Loucy (cell line): ENCODE results near the gene AHRR.
A peak's percentile ranks its signal among the peaks of the same experiment; 100 is the strongest.

Experiments used
- H2AFZ ChIP-seq: fragments of 200-600 bp; sonication (generic); 2 replicates; pipeline ENCODE4 v1.6.0; 2016; ENCODE audit warnings: antibody characterized with exemption, mild to moderate bottlenecking, low read length, moderate library complexity
- H3F3A ChIP-seq: fragments of 200-600 bp; 2 replicates; pipeline ENCODE4 v1.6.0; 2016; ENCODE audit warnings: antibody characterized with exemption, low read depth, mild to moderate bottlenecking
- H3K27me3 ChIP-seq: fragments of 200-600 bp; sonication (generic); 2 replicates; pipeline ENCODE4 v1.6.1; 2014; ENCODE audit warnings: low read length, mild to moderate bottlenecking; ENCODE audit not compliant: insufficient read depth, poor library complexity, severe bottlenecking
- H3K36me3 ChIP-seq: fragments of 200-600 bp; sonication (generic); 2 replicates; pipeline ENCODE4 v1.6.1; 2016; ENCODE audit warnings: low read length; ENCODE audit not compliant: insufficient read depth
- H3K4me1 ChIP-seq: fragments of 200-600 bp; sonication (generic); 2 replicates; pipeline ENCODE4 v1.5.1; 2014; ENCODE audit warnings: low read length, mild to moderate bottlenecking; ENCODE audit not compliant: insufficient read depth, poor library complexity, severe bottlenecking
- H3K4me2 ChIP-seq: fragments of 200-600 bp; sonication (generic); 2 replicates; pipeline ENCODE4 v1.6.0; 2014; ENCODE audit warnings: antibody characterized with exemption, low read length, low read depth, mild to moderate bottlenecking; ENCODE audit not compliant: poor library complexity, severe bottlenecking
- H3K4me3 ChIP-seq: fragments of 200-600 bp; sonication (generic); 2 replicates; pipeline ENCODE4 v1.5.1; 2014; ENCODE audit warnings: low read length, mild to moderate bottlenecking, mixed read lengths; ENCODE audit not compliant: poor library complexity, severe bottlenecking
- H3K79me2 ChIP-seq: fragments of 200-600 bp; sonication (generic); 2 replicates; pipeline ENCODE4 v1.6.1; 2014; ENCODE audit warnings: low read length; ENCODE audit not compliant: insufficient read depth
- H3K9ac ChIP-seq: fragments of 200-600 bp; sonication (generic); 2 replicates; pipeline ENCODE4 v1.6.0; 2014; ENCODE audit warnings: mild to moderate bottlenecking, low read depth, low read length, moderate library complexity; ENCODE audit not compliant: poor library complexity, severe bottlenecking
- H3K9me2 ChIP-seq: fragments of 200-600 bp; sonication (generic); replicated peaks from 2 replicates; pipeline ENCODE4 v1.6.1; 2016; ENCODE audit warnings: low read depth, low read length, mixed read lengths
- H3K9me3 ChIP-seq: fragments of 200-600 bp; sonication (generic); 2 replicates; pipeline ENCODE4 v1.6.1; 2014; ENCODE audit warnings: mild to moderate bottlenecking, antibody characterized with exemption, low read length, low read depth; ENCODE audit not compliant: insufficient read depth
- H4K20me1 ChIP-seq: fragments of 200-600 bp; sonication (generic); 2 replicates; pipeline ENCODE4 v1.6.0; 2014; ENCODE audit warnings: antibody characterized with exemption, low read length, mild to moderate bottlenecking; ENCODE audit not compliant: insufficient read depth, poor library complexity, severe bottlenecking
- EZH2phosphoT487 ChIP-seq: fragments of 200-600 bp; IDR thresholded peaks from 2 replicates; pipeline ENCODE4 v1.6.1; 2018; ENCODE audit warnings: antibody characterized with exemption, mild to moderate bottlenecking, moderate library complexity, borderline replicate concordance
- TF ChIP-seq, protein P1 (sequence below): fragments of 200-600 bp; sonication (generic); conservative IDR thresholded peaks from 2 replicates; pipeline ENCODE4 v1.5.1; 2014; ENCODE audit warnings: mild to moderate bottlenecking, antibody characterized with exemption, low read length

The AHRR gene

DNA sequence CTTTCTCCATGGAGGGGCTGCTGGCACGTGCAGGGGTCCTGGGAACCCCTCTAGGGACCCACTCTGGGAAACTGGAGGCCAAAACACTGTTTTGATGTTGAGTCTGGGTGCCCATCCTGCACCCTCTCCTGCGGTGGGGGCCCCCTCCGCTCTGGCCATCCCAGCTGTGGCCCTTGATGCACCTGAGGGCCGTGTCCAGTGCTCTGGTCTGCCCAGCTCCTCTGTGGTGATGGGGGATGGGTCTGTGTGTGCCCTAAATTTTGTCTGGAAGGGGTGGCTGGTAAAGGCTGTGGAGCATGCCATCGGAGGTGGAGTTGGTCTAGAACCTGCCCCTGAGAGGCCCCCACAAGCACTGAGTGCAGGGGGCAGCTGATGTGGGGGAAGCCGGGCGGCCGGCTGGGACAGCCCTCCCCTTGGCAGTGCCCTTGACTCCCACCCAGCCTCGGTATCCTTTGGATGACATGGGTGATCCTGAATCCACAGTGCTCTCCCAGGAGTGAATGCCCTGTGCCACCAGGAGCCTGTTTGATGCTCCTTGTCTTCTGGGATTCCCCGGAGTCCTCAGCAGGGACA is 26.3 kb downstream of the AHRR start:
- Histone ChIP-seq H3K27me3 (no peaks in the 10 kb centered on the region), H3K9ac (no peak overlapping the region), H4K20me1 (no peaks in the 10 kb centered on the region)

GRCh38 chr5:348726-349125 is 27.2 kb downstream of the AHRR start:
- H3K9me3 ChIP-seq: no peaks in the 10 kb centered on the region
- no peak overlapping the region for H3K4me2 ChIP-seq
- H3K4me3 ChIP-seq: no peak overlapping the region
- peaks cover 41% of the 10 kb centered on the region for H3K4me1 ChIP-seq
- 0 out of 2 replicates have a peak, but pooled peaks cover 2% of the 10 kb centered on the region for H3F3A ChIP-seq
- no peak overlapping the region for H2AFZ ChIP-seq
- H3K79me2 ChIP-seq: no peaks in the 10 kb centered on the region
- H3K9me2 ChIP-seq: no peaks in the 10 kb centered on the region
- H3K36me3 ChIP-seq: no peaks in the 10 kb centered on the region
- no peak overlapping the region for H3K9ac ChIP-seq
- no peaks in the 10 kb centered on the region for H3K27me3 ChIP-seq
- H4K20me1 ChIP-seq: no peaks in the 10 kb centered on the region
- TF ChIP-seq, protein P1, sequence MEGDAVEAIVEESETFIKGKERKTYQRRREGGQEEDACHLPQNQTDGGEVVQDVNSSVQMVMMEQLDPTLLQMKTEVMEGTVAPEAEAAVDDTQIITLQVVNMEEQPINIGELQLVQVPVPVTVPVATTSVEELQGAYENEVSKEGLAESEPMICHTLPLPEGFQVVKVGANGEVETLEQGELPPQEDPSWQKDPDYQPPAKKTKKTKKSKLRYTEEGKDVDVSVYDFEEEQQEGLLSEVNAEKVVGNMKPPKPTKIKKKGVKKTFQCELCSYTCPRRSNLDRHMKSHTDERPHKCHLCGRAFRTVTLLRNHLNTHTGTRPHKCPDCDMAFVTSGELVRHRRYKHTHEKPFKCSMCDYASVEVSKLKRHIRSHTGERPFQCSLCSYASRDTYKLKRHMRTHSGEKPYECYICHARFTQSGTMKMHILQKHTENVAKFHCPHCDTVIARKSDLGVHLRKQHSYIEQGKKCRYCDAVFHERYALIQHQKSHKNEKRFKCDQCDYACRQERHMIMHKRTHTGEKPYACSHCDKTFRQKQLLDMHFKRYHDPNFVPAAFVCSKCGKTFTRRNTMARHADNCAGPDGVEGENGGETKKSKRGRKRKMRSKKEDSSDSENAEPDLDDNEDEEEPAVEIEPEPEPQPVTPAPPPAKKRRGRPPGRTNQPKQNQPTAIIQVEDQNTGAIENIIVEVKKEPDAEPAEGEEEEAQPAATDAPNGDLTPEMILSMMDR: no peak
- no peak for TF ChIP-seq EZH2phosphoT487

More for the DNA sequence above, 26.3 kb downstream of the AHRR start:
- Histone ChIP-seq H3K4me2 (no peak overlapping the region), H3K79me2 (no peaks in the 10 kb centered on the region), H3F3A (0 out of 2 replicates have a peak, but pooled peaks cover 2% of the 10 kb centered on the region), H2AFZ (no peak overlapping the region), H3K36me3 (no peaks in the 10 kb centered on the region), H3K4me3 (no peak overlapping the region), H3K9me2 (no peaks in the 10 kb centered on the region), H3K4me1 (peaks cover 33% of the 10 kb centered on the region), H3K9me3 (no peaks in the 10 kb centered on the region)
- TF ChIP-seq, protein P1: no peak
- no peak for TF ChIP-seq EZH2phosphoT487

DNA sequence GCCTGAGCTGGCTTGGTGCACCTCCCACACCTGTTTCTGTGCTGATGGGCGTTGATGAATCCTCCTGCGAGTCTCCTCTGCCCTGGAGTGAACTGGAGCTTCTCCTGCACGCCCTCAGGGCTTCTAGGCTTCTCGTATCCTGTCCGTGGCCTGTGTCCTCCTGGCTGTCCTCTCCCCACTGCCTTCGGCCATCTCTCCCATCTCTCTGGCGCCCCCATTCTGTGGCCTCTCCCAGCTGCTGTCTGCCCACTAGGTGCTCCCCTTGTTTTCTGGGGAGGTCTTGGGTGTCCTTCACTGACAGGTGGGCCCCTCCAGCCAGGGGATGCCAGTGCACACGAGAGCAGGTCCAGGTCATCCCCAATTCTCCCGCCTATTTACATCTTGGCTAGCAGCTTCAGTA is 28.8 kb downstream of the AHRR start:
- H3K9me2 ChIP-seq: no peaks in the 10 kb centered on the region
- no peak overlapping the region for H3K9ac ChIP-seq
- no peaks in the 10 kb centered on the region for H3K9me3 ChIP-seq
- peaks cover 41% of the 10 kb centered on the region for H3K4me1 ChIP-seq
- no peak overlapping the region for H3K4me3 ChIP-seq
- no peak for TF ChIP-seq EZH2phosphoT487
- TF ChIP-seq, protein P1: peak; percentile 73
- H3K4me2 ChIP-seq: no peak overlapping the region
- H3K27me3 ChIP-seq: no peaks in the 10 kb centered on the region
- H4K20me1 ChIP-seq: no peaks in the 10 kb centered on the region
- H3F3A ChIP-seq: 0 out of 2 replicates have a peak, but pooled peaks cover 2% of the 10 kb centered on the region
- H3K36me3 ChIP-seq: no peaks in the 10 kb centered on the region
- H2AFZ ChIP-seq: no peak overlapping the region
- H3K79me2 ChIP-seq: no peaks in the 10 kb centered on the region
